ENCODE measurements around the gene MTHFD1L.

DNA sequence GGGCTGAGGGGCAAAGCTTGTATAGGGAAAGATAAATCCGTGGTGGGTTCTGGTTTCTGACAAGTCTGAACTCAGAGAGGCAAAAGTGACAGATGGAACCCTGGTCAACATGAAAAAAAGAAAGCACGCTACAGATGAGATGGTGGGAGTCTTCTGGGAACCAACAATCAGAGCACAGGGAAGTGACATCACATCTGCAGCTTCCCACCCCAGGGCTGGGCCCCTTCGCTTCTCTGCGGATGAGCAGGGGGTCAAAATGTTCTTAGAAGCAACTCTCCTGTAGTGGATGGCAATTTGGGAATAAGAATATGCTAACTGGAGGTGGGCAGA, 245.0 kb downstream of the MTHFD1L start:
- TF ChIP-seq, protein P1, sequence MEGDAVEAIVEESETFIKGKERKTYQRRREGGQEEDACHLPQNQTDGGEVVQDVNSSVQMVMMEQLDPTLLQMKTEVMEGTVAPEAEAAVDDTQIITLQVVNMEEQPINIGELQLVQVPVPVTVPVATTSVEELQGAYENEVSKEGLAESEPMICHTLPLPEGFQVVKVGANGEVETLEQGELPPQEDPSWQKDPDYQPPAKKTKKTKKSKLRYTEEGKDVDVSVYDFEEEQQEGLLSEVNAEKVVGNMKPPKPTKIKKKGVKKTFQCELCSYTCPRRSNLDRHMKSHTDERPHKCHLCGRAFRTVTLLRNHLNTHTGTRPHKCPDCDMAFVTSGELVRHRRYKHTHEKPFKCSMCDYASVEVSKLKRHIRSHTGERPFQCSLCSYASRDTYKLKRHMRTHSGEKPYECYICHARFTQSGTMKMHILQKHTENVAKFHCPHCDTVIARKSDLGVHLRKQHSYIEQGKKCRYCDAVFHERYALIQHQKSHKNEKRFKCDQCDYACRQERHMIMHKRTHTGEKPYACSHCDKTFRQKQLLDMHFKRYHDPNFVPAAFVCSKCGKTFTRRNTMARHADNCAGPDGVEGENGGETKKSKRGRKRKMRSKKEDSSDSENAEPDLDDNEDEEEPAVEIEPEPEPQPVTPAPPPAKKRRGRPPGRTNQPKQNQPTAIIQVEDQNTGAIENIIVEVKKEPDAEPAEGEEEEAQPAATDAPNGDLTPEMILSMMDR (IDR thresholded peaks at IDR 0.05) = no peak
- TF ChIP-seq POLR2A (IDR thresholded peaks at IDR 0.05) = no peak
- TF ChIP-seq POLR2AphosphoS5 (IDR thresholded peaks at IDR 0.05) = no peak
